ENCODE measurements around the gene ASMTL. TPM values are rescaled to one million over a fixed set of nuclear protein-coding genes. Genes with fewer than 3 reads are reported as not detected.
"Not testable (repeated sequence)": the region's sequence is repeated elsewhere in the genome, so short reads cannot be mapped to it uniquely, and the experiment has no call there.

ASMTL gene
- total RNA-seq, 4 donors from 2014 or later = 3.4 to 20.3 (median 18.4) TPM

GRCh38 chrX:1380672-1381233 is 72.0 kb downstream of the ASMTL start:
- Histone ChIP-seq H3K27ac (peak overlapping the region in 2 of 4 donors; percentile 14 to 37), H3K9me3 (no peaks in the 10 kb centered on the region), H3K27me3 (no peaks in the 10 kb centered on the region), H3K4me3 (no peak overlapping the region), H3K36me3 (peaks cover 0 to 13% (median 5%) of the 10 kb centered on the region in 4 donors), H3K4me1 (peaks cover 0 to 17% (median 2%) of the 10 kb centered on the region in 4 donors)
- DNase-seq = no peak
- in situ Hi-C loops (cut with MboI; ENCODE audit: low pct_ligation_motif_present in 1 of 4, low pct_unique_long_range_greater_than_20kb in 1 of 4, low sequenced_read_pairs in 3 of 4) = loop anchor here in 1 of 4 donors (25.0 kb wide), 1 partner anchor 207 kb away; the partner anchor contains the start of gene AKAP17A
- TF ChIP-seq EP300 (IDR thresholded peaks at IDR 0.05; ENCODE audit: low read depth) (no peak), POLR2A (IDR thresholded peaks at IDR 0.05) (peak; percentile 29), POLR2AphosphoS5 (IDR thresholded peaks at IDR 0.05) (peak in 2 of 3 donors; percentile 33 to 40)
- TF ChIP-seq, protein P1, sequence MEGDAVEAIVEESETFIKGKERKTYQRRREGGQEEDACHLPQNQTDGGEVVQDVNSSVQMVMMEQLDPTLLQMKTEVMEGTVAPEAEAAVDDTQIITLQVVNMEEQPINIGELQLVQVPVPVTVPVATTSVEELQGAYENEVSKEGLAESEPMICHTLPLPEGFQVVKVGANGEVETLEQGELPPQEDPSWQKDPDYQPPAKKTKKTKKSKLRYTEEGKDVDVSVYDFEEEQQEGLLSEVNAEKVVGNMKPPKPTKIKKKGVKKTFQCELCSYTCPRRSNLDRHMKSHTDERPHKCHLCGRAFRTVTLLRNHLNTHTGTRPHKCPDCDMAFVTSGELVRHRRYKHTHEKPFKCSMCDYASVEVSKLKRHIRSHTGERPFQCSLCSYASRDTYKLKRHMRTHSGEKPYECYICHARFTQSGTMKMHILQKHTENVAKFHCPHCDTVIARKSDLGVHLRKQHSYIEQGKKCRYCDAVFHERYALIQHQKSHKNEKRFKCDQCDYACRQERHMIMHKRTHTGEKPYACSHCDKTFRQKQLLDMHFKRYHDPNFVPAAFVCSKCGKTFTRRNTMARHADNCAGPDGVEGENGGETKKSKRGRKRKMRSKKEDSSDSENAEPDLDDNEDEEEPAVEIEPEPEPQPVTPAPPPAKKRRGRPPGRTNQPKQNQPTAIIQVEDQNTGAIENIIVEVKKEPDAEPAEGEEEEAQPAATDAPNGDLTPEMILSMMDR (IDR thresholded peaks at IDR 0.05) = no peak
- intact Hi-C loops (cut with DNase I; ENCODE audit: low total_unique reads) = no loop called here
- WGBS, 2 donors (ENCODE audit: low coverage in 1 of 2) = 50% methylated on average over 20 of the region's 20 CpGs; no CpG with 5 or more reads in 1 of the 2 donors

DNA sequence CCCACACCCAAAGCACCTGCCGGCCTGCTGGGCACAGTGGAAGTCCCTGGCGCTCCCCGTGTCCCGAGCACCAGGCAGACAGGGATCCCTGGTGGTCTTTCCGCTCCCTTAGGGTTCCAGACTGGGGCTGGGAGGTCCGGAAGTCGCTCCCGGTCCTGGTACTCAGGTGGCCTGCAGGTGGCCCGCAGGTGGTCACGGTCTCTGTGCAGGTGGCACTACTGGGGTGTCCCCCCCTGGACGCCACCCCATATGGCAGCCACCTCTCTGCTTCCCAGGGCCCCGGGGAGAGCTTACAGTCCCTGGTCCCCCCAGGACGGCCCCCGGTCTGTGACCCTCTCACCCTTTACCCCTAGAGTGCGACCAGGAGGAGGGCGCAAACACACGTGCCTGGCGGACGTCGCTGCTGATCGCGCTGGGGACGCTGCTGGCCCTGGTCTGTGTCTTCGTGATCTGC is 74.4 kb downstream of the ASMTL start:
- no peak for DNase-seq

GRCh38 chrX:1368385-1368698 is 84.4 kb downstream of the ASMTL start:
- Histone ChIP-seq H3K27ac (no peak overlapping the region), H3K36me3 (no peaks in the 10 kb centered on the region), H3K27me3 (no peaks in the 10 kb centered on the region), H3K9me3 (no peaks in the 10 kb centered on the region), H3K4me3 (no peak overlapping the region), H3K4me1 (no peaks in the 10 kb centered on the region)
- in situ Hi-C loops (cut with MboI; ENCODE audit: low pct_ligation_motif_present in 1 of 4, low pct_unique_long_range_greater_than_20kb in 1 of 4, low sequenced_read_pairs in 3 of 4) = no loop called here
- no peak for TF ChIP-seq POLR2A (IDR thresholded peaks at IDR 0.05)
- TF ChIP-seq, protein P1 (IDR thresholded peaks at IDR 0.05) = no peak
- TF ChIP-seq EP300 (IDR thresholded peaks at IDR 0.05; ENCODE audit: low read depth) = no peak
- no peak for TF ChIP-seq POLR2AphosphoS5 (IDR thresholded peaks at IDR 0.05)
- DNase-seq = no peak
- intact Hi-C loops (cut with DNase I; ENCODE audit: low total_unique reads) = no loop called here
- 89% methylated on average over 4 of the region's 4 CpGs; no CpG with 5 or more reads in 1 of the 2 donors for whole genome bisulfite sequencing, 2 donors (ENCODE audit: low coverage in 1 of 2)

More for the DNA sequence above, 74.4 kb downstream of the ASMTL start:
- WGBS, 2 donors (ENCODE audit: low coverage in 1 of 2) = 86% methylated on average over 22 of the region's 24 CpGs; no CpG with 5 or more reads in 1 of the 2 donors
- no peak overlapping the region for H3K4me3 ChIP-seq
- no peak overlapping the region for H3K27ac ChIP-seq
- H3K9me3 ChIP-seq = no peaks in the 10 kb centered on the region
- H3K27me3 ChIP-seq = no peaks in the 10 kb centered on the region
- H3K36me3 ChIP-seq = no peaks in the 10 kb centered on the region
- intact Hi-C loops (cut with DNase I; ENCODE audit: low total_unique reads) (no loop called here), in situ Hi-C loops (cut with MboI; ENCODE audit: low pct_ligation_motif_present in 1 of 4, low pct_unique_long_range_greater_than_20kb in 1 of 4, low sequenced_read_pairs in 3 of 4) (loop anchor here in 1 of 4 donors (25.0 kb wide), 1 partner anchor 209 kb away; the partner anchor contains the start of gene AKAP17A)
- H3K4me1 ChIP-seq = peaks cover 0 to 17% (median 2%) of the 10 kb centered on the region in 4 donors
- TF ChIP-seq POLR2AphosphoS5 (IDR thresholded peaks at IDR 0.05) (no peak), POLR2A (IDR thresholded peaks at IDR 0.05) (peak; percentile 8)

DNA sequence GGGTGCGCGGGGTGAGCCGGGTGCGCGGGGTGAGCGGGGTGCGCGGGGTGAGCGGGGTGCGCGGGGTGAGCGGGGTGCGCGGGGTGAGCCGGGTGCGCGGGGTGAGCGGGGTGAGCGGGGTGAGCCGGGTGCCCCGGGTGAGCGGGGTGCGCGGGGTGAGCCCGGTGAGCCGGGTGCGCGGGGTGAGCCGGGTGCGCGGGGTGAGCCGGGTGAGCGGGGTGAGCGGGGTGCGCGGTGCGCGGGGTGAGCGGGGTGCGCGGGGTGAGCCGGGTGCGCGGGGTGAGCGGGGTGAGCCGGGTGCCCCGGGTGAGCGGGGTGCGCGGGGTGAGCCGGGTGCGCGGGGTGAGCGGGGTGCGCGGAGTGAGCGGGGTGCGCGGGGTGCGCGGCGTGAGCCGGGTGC is 86.3 kb downstream of the ASMTL start:
- H3K9me3 ChIP-seq; H3K27me3 ChIP-seq; H3K4me1 ChIP-seq; H3K36me3 ChIP-seq; DNase-seq; intact Hi-C loops (cut with DNase I; ENCODE audit: low total_unique reads); H3K27ac ChIP-seq; H3K4me3 ChIP-seq; in situ Hi-C loops (cut with MboI; ENCODE audit: low pct_ligation_motif_present in 1 of 4, low pct_unique_long_range_greater_than_20kb in 1 of 4, low sequenced_read_pairs in 3 of 4): not testable (repeated sequence)
- WGBS, 2 donors (ENCODE audit: low coverage in 1 of 2) = no CpG with 5 or more reads among the region's 63 CpGs

- H3K9me3 ChIP-seq = no peaks in the 10 kb centered on the region
- in situ Hi-C loops (cut with MboI; ENCODE audit: low pct_ligation_motif_present in 1 of 4, low pct_unique_long_range_greater_than_20kb in 1 of 4, low sequenced_read_pairs in 3 of 4) = no loop called here
- no peaks in the 10 kb centered on the region for H3K27me3 ChIP-seq
- no peaks in the 10 kb centered on the region for H3K4me1 ChIP-seq
- H3K36me3 ChIP-seq = peaks cover 0 to 8% (median 0%) of the 10 kb centered on the region in 4 donors
- intact Hi-C loops (cut with DNase I; ENCODE audit: low total_unique reads) = no loop called here
- no peak for DNase-seq
- WGBS, 2 donors (ENCODE audit: low coverage in 1 of 2) = 87 to 100% methylated on average over 2 of the region's 2 CpGs
- H3K27ac ChIP-seq = no peak overlapping the region
- TF ChIP-seq POLR2A (IDR thresholded peaks at IDR 0.05) (no peak), POLR2AphosphoS5 (IDR thresholded peaks at IDR 0.05) (no peak), EP300 (IDR thresholded peaks at IDR 0.05; ENCODE audit: low read depth) (no peak)
- TF ChIP-seq, protein P1 (IDR thresholded peaks at IDR 0.05) = no peak
- H3K4me3 ChIP-seq = no peak overlapping the region
These were observed 90.8 kb downstream of the ASMTL start for GRCh38 chrX:1361910-1362309.
